HCT116 (cell line): Measurements from ENCODE around the gene CDC42SE2. TPM values are rescaled to one million over a fixed set of nuclear protein-coding genes. Genes with fewer than 3 reads are reported as not detected.

Experiments used
- ATAC-seq: fragments of 200-7000 bp; cut with Tn5 transposase; 2 replicates; pipeline ENCODE4 v1.9.1; 2020; ENCODE audit warnings: mild to moderate bottlenecking, moderate library complexity
- BruUV-seq: library from RNA; stranded (reverse); fragments of 400-500 nt; replicated peaks from 2 replicates; lab custom pipeline; 2021; lab: Mats Ljungman, UMichigan
- CTCF ChIA-PET: fragments of 300-600 bp; sonication (Branson Sonifier 250); formaldehyde crosslinking; loops from one replicate; lab custom pipeline; 2021; ENCODE audit warnings: antibody characterized with exemption; lab: Charles Lee
- POLR2A ChIA-PET: fragments of 300-600, 350-600 bp; sonication (Branson Sonifier 250); formaldehyde crosslinking; loops from one replicate; lab custom pipeline; 2021; ENCODE audit warnings: antibody characterized with exemption; lab: Charles Lee
- RAD21 ChIA-PET, 2 experiments: fragments of 300-600 bp; sonication (Branson Sonifier 250); formaldehyde crosslinking; loops; one replicate each; lab custom pipeline; 2023; ENCODE audit warnings: low total read pairs in 2 of 2; ENCODE audit not compliant: uncharacterized antibody in 2 of 2, unreplicated experiment in 2 of 2, low non-redundant PET in 1 of 2; lab: Charles Lee
- DNase-seq: peaks from one replicate; pipeline ENCODE4 v3.0.0-alpha.2; 2010; ENCODE audit warnings: low read depth, low spot score
- H2AFZ ChIP-seq: fragments of 200-600 bp; shearing (Covaris generic), sonication (generic); 2 replicates; pipeline ENCODE4 v1.6.1; 2017; ENCODE audit warnings: low read depth, mixed run types, mixed read lengths, antibody characterized with exemption, low read length; ENCODE audit not compliant: poor library complexity, severe bottlenecking
- H3K27ac ChIP-seq: 2 replicates; pipeline ENCODE4 v1.5.1; 2012; ENCODE audit warnings: low read depth, low read length
- H3K27me3 ChIP-seq: fragments of 200-600 bp; sonication (generic); 2 replicates; pipeline ENCODE4 v1.6.1; 2016; ENCODE audit warnings: mixed run types, low read length, mixed read lengths; ENCODE audit not compliant: insufficient read depth
- H3K36me3 ChIP-seq, 2 experiments: fragments of 200-500 bp in 1 of 2; fragments of 200-600 bp in 1 of 2; sonication (Bioruptor generic) in 1 of 2; sonication (generic) in 1 of 2; 2 replicates each; pipeline versions ENCODE4 v1.5.1 to v1.6.1; 2014 to 2016; ENCODE audit warnings: low read length in 2 of 2, inconsistent platforms in 1 of 2, mixed read lengths in 1 of 2, mixed run types in 1 of 2; ENCODE audit not compliant: insufficient read depth in 2 of 2, control insufficient read depth in 1 of 2
- H3K4me1 ChIP-seq, 2 experiments: fragments of 200-600 bp in 1 of 2; sonication (generic) in 1 of 2; 2 replicates each; pipeline versions ENCODE4 v1.5.1 to v1.6.1; 2012 to 2017; ENCODE audit warnings: low read length in 2 of 2, inconsistent platforms in 1 of 2, mild to moderate bottlenecking in 1 of 2, mixed read lengths in 1 of 2, mixed run types in 1 of 2, moderate library complexity in 1 of 2; ENCODE audit not compliant: insufficient read depth in 2 of 2, control insufficient read depth in 1 of 2
- H3K4me2 ChIP-seq: fragments of 200-600 bp; sonication (generic); 2 replicates; pipeline ENCODE4 v1.6.1; 2017; ENCODE audit warnings: mixed run types, low read length, mixed read lengths
- H3K4me3 ChIP-seq, 2 experiments: fragments of 200-600 bp in 1 of 2; sonication (generic) in 1 of 2; replicated peaks in 1 of 2; 2 replicates each; pipeline ENCODE4 v1.5.1; 2011 to 2016; ENCODE audit warnings: low read length in 2 of 2, control low read depth in 1 of 2, low read depth in 1 of 2, mild to moderate bottlenecking in 1 of 2, mixed read lengths in 1 of 2, mixed run types in 1 of 2
- H3K79me2 ChIP-seq: fragments of 200-600 bp; sonication (generic); 2 replicates; pipeline ENCODE4 v1.6.1; 2017; ENCODE audit warnings: mild to moderate bottlenecking, mixed run types, low read length, moderate library complexity, mixed read lengths; ENCODE audit not compliant: insufficient read depth
- H3K9ac ChIP-seq: fragments of 200-600 bp; sonication (generic); 2 replicates; pipeline ENCODE4 v1.6.1; 2016; ENCODE audit warnings: low read length, mixed read lengths
- H3K9me2 ChIP-seq: fragments of 200-600 bp; sonication (generic), shearing (Covaris generic); 2 replicates; pipeline ENCODE4 v1.6.1; 2017; ENCODE audit warnings: mixed run types, mild to moderate bottlenecking, moderate library complexity; ENCODE audit not compliant: insufficient read depth
- H3K9me3 ChIP-seq, 2 experiments: fragments of 200-500 bp in 1 of 2; fragments of 200-600 bp in 1 of 2; sonication (Bioruptor generic) in 1 of 2; sonication (generic) in 1 of 2; 2 replicates each; pipeline ENCODE4 v1.6.1; 2014 to 2017; ENCODE audit warnings: low read length in 2 of 2, mixed read lengths in 2 of 2, inconsistent platforms in 1 of 2, low read depth in 1 of 2, mild to moderate bottlenecking in 1 of 2, mixed run types in 1 of 2, moderate library complexity in 1 of 2; ENCODE audit not compliant: control insufficient read depth in 1 of 2, insufficient read depth in 1 of 2
- H4K20me1 ChIP-seq: fragments of 200-600 bp; sonication (generic), shearing (Covaris generic); 2 replicates; pipeline ENCODE4 v1.6.1; 2017; ENCODE audit warnings: mixed run types, mild to moderate bottlenecking, moderate library complexity; ENCODE audit not compliant: insufficient read depth
- CTCF ChIP-seq, 3 experiments: fragments of 200-600 bp in 1 of 3; sonication (generic) in 1 of 3; IDR thresholded peaks in 2 of 3; conservative IDR thresholded peaks in 1 of 3; 2 replicates each; pipeline ENCODE4 v1.5.1; 2012 to 2017; ENCODE audit warnings: low read depth in 2 of 3, low read length in 2 of 3, antibody characterized with exemption in 1 of 3, borderline replicate concordance in 1 of 3, control low read depth in 1 of 3, mild to moderate bottlenecking in 1 of 3, mixed read lengths in 1 of 3, mixed run types in 1 of 3, moderate library complexity in 1 of 3; ENCODE audit not compliant: insufficient read depth in 1 of 3
- EGR1 ChIP-seq: IDR thresholded peaks from 2 replicates; pipeline ENCODE4 v1.6.1; 2012; ENCODE audit warnings: low read depth
- FOSL1 ChIP-seq: IDR thresholded peaks from 2 replicates; pipeline ENCODE4 v1.6.1; 2012; ENCODE audit warnings: low read depth
- JUND ChIP-seq: IDR thresholded peaks from 2 replicates; pipeline ENCODE4 v1.6.1; 2012
- MAX ChIP-seq: IDR thresholded peaks from 2 replicates; pipeline ENCODE4 v1.6.1; 2012
- POLR2A ChIP-seq: IDR thresholded peaks from 2 replicates; pipeline ENCODE4 v1.7.0; 2011; ENCODE audit warnings: borderline replicate concordance; ENCODE audit not compliant: insufficient read depth, insufficient read length; ENCODE audit errors: extremely low read depth
- POLR2AphosphoS5 ChIP-seq: IDR thresholded peaks from 2 replicates; pipeline ENCODE4 v1.6.1; 2011; ENCODE audit warnings: mild to moderate bottlenecking, low read depth, low read length, moderate library complexity
- SRF ChIP-seq: IDR thresholded peaks from 2 replicates; pipeline ENCODE4 v1.6.1; 2012; ENCODE audit warnings: low read depth
- TCF7L2 ChIP-seq: IDR thresholded peaks from 2 replicates; pipeline ENCODE4 v1.7.0; 2011; ENCODE audit warnings: borderline replicate concordance, inconsistent platforms; ENCODE audit not compliant: insufficient read depth, insufficient read length; ENCODE audit errors: extremely low read depth
- YY1 ChIP-seq: IDR thresholded peaks from 2 replicates; pipeline ENCODE4 v1.6.1; 2011; ENCODE audit warnings: low read length, low read depth, moderate library complexity, mild to moderate bottlenecking; ENCODE audit not compliant: insufficient replicate concordance; ENCODE audit errors: extremely low read depth
- ZBTB33 ChIP-seq: IDR thresholded peaks from 2 replicates; pipeline ENCODE4 v1.6.1; 2011; ENCODE audit warnings: mild to moderate bottlenecking, low read length, moderate library complexity; ENCODE audit not compliant: insufficient replicate concordance; ENCODE audit errors: extremely low read depth
- ZFX ChIP-seq: fragments of 450-650 bp; IDR thresholded peaks from 2 replicates; pipeline ENCODE4 v1.6.1; 2017
- ZNF274 ChIP-seq: fragments of 200-500 bp; sonication (Bioruptor generic); IDR thresholded peaks from 2 replicates; pipeline ENCODE4 v1.6.1; 2014; ENCODE audit warnings: mild to moderate bottlenecking, low read depth, low read length, inconsistent platforms
- intact Hi-C: fragments of 100-400 bp; cut with micrococcal nuclease; formaldehyde crosslinking; loops from 2 replicates; pipeline ENCODE4 v1.10.0; 2022
- total RNA-seq: library from RNA; stranded (reverse); gene quantifications from one replicate; pipeline ENCODE4 v1.2.1, GENCODE V29; 2021; ENCODE audit not compliant: unreplicated experiment

Gene CDC42SE2
- total RNA-seq, 1 experiment from 2014 or later, result 27.0 TPM

- TF ChIP-seq ZNF274 (no peak), FOSL1 (no peak), YY1 (no peak), MAX (no peak), JUND (no peak), POLR2AphosphoS5 (no peak), CTCF (IDR thresholded peaks at IDR 0.05 in 2 of 3, conservative IDR thresholded peaks at IDR 0.05 in 1 of 3; ENCODE audit: borderline replicate concordance in 1 of 3, insufficient read depth in 1 of 3, low read depth in 2 of 3, low read length in 2 of 3) (no peak), POLR2A (no peak)
- TF ChIP-seq, all 23 proteins: peak for 0
- H3K36me3 ChIP-seq, result no peaks in the 10 kb centered on the region
- H3K27ac ChIP-seq, result no peak overlapping the region
- intact Hi-C loops, result no loop called here
- POLR2A ChIA-PET, result no interaction called here
- CTCF ChIA-PET, result no interaction called here
- ATAC-seq, result no peak
- DNase-seq, result no peak
- no peak overlapping the region for H3K4me2 ChIP-seq
- no peak overlapping the region for H2AFZ ChIP-seq
- no TSS peak for BruUV-seq
- no peaks in the 10 kb centered on the region for H3K9me2 ChIP-seq
- H3K79me2 ChIP-seq, result peaks cover 92% of the 10 kb centered on the region
- H3K9ac ChIP-seq, result no peak overlapping the region
- H3K4me1 ChIP-seq, result peaks cover 28 to 30% of the 10 kb centered on the region in 2 experiments
- no peaks in the 10 kb centered on the region for H4K20me1 ChIP-seq
- H3K4me3 ChIP-seq, result no peak overlapping the region
- no peaks in the 10 kb centered on the region for H3K9me3 ChIP-seq
- H3K27me3 ChIP-seq, result no peaks in the 10 kb centered on the region
- RAD21 ChIA-PET, result no interaction called here
Measured at GRCh38 chr5:131272307-131272706, 8.5 kb downstream of the CDC42SE2 start.

- intact Hi-C loops, result no loop called here
- no peak overlapping the region for H2AFZ ChIP-seq
- DNase-seq (no peak), ATAC-seq (no peak)
- no peaks in the 10 kb centered on the region for H3K9me3 ChIP-seq
- H3K79me2 ChIP-seq, result peaks cover 92% of the 10 kb centered on the region
- H3K4me3 ChIP-seq, result no peak overlapping the region
- H3K36me3 ChIP-seq, result no peaks in the 10 kb centered on the region
- BruUV-seq, result no TSS peak
- no peaks in the 10 kb centered on the region for H3K9me2 ChIP-seq
- peaks cover 28 to 33% of the 10 kb centered on the region in 2 experiments for H3K4me1 ChIP-seq
- H3K4me2 ChIP-seq, result no peak overlapping the region
- RAD21 ChIA-PET, result no interaction called here
- CTCF ChIA-PET, result no interaction called here
- H3K9ac ChIP-seq, result no peak overlapping the region
- H3K27me3 ChIP-seq, result no peaks in the 10 kb centered on the region
- POLR2A ChIA-PET, result no interaction called here
- H3K27ac ChIP-seq, result no peak overlapping the region
- no peaks in the 10 kb centered on the region for H4K20me1 ChIP-seq
- TF ChIP-seq SRF, result no peak
- no peak for TF ChIP-seq ZFX
- no peak for TF ChIP-seq CTCF (IDR thresholded peaks at IDR 0.05 in 2 of 3, conservative IDR thresholded peaks at IDR 0.05 in 1 of 3; ENCODE audit: borderline replicate concordance in 1 of 3, insufficient read depth in 1 of 3, low read depth in 2 of 3, low read length in 2 of 3)
- no peak for TF ChIP-seq ZNF274
- no peak for TF ChIP-seq MAX
- no peak for TF ChIP-seq EGR1
- no peak for TF ChIP-seq ZBTB33
- TF ChIP-seq TCF7L2, result no peak
Measured at GRCh38 chr5:131272724-131273123, 8.9 kb downstream of the CDC42SE2 start.
